HG02973 (cell line): ENCODE data around the gene CIAO2B.

Experiments used
- ATAC-seq: cut with Tn5 transposase; IDR thresholded peaks from one replicate; pipeline ENCODE4 v1.9.1; 2021; ENCODE audit warnings: moderate library complexity; ENCODE audit not compliant: unreplicated experiment

Gene CIAO2B

DNA sequence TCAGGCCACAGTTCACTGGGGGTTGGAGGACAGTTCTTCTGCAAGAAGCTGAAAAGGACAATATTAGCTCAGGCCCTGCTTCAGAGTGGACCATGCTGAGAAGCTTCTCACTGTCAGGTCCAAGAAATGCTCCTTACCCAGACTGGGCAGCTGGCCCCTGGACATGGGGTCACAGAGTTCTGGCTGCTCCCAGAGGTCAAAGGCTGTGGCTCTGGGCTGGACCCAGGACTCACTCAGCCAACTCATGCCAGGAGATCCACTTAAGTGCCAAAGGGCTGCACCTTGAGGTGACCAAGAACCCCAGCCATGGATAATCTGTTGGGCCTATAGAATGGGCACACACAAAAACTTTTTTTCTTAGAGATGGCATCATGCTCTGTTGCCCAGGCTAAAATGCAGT lies 5.2 kb upstream of the CIAO2B start:
- ATAC-seq: no peak

DNA sequence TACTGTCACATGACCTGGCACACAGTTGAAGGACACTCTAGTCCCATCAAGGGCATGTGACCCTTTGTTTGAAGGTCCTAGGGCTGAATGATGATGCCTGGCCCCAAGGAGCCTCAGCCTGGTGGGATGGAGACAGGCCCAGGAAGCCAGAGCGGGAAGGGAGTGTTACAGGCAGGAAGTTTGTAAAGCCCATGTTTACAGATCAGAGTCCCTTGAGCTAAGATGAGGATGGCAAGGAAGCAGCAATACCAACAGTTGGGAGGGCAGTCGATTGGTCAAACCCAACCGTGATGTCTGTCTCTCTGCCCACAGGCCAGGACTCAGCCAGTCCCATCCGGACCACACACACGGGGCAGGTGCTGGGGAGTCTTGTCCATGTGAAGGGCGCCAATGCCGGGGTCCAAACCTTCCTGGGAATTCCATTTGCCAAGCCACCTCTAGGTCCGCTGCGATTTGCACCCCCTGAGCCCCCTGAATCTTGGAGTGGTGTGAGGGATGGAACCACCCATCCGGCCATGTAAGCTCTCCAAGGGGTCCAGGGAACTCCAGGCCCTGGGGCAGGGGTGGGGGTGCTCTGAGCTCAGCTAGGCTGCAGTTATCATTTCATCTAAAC lies 3.6 kb upstream of the CIAO2B start:
- ATAC-seq: no peak

DNA sequence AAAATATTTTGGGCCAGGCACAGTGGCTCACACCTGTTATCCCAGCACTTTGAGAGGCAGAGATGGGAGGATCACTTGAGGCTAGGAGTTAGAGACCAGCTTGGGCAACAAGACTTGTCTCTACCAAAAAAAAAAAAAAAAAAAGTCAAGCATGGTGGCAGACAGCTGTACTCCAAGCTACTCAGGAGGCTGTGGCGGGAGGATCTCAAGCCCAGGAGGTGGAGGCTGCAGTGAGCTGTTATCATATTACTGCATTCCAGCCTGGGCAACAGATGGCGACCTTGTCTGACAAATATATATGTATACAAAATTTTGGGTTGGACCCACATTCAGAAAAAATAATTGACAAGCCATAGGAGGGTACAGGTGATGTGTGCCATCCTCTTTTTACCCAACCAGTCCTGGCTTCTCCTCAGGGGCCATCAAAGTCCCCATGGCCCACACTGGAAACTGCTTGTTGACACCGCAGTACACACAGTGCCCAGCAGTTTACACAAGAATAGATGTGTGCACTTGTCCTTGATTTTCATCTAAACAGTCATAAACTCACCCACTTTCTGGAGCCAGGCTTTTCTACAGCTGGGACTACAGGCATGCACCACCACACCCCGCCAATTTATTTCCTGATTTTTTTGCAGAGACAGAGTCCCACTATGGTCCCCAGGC lies 2.8 kb upstream of the CIAO2B start:
- ATAC-seq: no peak

DNA sequence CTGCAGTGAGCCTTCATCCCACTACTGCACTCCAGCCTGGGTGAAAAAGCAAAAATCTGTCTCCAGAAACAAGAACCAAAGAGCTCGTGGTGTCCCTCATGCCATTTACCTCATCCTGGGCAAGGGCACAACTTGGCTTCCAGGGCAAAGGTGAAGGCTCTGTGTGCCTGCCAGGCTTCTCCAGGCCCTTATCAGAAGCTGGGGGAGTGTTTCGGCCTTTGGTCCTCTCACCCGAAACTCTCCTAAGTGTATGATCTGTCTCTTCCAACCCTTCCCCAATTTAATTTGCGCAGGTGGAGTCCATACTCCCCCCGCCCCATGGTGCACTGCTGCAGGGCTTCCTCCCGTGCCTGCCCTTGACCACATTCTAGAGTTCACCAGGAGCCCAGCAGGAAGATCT lies 2.3 kb upstream of the CIAO2B start:
- ATAC-seq: no peak

DNA sequence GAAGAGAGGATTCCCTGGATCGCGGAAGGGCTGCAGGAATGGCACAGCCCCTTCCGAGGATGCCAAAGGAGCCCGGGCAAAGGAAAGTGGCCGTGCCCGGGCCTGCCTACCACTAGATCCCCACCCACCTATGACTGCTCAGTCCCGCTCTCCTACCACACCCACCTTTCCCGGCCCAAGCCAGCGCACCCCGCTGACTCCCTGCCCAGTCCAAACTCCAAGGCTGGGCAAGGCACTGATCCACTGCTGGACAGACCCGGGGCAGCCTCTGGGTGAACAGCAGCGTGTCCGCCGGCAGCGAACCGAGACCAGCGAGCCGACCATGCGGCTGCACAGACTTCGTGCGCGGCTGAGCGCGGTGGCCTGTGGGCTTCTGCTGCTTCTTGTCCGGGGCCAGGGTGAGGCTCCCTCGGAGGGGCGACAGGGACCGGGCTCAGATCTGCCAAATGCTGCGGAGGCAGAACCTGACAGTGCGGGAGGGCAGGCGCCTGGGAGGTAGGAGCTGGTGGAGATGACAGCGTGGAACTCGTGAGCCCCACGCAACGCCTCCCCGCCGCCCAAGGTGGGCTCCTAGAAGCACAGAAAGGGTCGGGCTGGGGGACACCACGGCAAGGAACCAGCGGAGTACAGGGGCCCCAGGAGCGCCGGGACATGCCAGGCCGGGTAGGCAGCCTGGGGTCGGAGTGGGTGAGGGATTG lies 1.3 kb upstream of the CIAO2B start, which contains the start of gene CES2:
Gene CES2 (plus strand): TSS at position 203 of the 698 bp plus-strand sequence. CDS start 120 bp downstream, at position 323.
- no peak for ATAC-seq

DNA sequence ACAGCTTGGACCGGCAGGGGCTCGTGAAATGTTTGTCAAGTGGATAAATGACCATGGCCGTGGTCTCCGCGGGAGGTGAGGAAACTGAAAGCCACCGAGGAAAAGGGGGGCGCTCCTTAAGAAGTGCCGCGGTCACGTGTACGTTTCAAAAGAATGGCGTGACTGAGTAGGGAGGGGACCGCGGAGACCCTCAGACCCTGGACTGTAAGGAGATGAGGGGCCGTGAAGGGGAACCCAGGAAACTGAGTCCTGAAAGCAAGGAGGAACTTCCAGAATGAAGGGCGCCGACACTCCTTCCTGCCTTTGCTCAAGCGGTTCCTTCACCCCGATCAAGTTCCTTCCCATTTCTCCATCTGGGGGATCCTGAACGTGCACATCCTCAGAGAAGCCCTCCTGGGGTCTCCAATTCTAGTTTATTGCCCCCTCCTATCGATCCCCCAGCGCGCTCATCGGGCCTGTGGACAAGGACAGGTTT lies 674 bp upstream of the CIAO2B start:
- peak; percentile 4 for ATAC-seq

DNA sequence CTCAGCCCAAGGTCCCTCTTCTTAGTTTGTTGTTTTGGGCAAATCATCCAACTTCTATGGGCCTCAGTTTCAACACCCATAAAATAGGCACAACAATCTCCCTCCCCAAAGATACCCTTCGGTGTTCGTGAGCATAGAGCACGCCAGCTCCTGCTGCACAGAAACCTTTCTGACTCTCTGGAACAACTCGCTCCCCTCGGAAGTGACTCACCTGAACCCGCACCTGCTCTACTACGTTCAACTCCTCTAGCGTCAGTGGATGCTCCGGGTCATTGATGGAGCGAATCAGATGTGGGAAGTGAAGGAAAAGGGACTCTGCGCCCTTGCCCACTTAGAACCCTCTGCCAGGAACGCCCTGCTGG lies 445 bp downstream of the CIAO2B start:
- peak; percentile 8 for ATAC-seq

DNA sequence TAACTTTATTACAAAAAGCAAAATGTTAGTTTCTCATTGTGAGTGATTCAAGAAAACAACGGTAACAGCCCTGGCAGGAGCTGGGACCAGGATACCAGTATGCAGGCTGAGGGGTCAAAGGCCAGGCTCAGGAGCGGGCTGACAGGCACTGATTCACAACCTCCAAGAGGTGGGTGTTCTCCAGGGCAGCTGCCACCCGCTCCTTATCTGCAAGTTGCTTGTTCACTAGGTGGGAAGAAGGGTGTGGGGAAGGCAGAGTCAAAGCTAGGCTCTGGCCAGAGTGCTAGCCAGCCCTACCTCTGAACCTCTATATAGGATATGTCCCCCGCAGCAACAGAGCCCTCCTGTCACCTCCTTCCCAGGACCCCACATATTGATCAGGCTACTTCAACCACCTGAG lies 2.1 kb downstream of the CIAO2B start:
- no peak for ATAC-seq

DNA sequence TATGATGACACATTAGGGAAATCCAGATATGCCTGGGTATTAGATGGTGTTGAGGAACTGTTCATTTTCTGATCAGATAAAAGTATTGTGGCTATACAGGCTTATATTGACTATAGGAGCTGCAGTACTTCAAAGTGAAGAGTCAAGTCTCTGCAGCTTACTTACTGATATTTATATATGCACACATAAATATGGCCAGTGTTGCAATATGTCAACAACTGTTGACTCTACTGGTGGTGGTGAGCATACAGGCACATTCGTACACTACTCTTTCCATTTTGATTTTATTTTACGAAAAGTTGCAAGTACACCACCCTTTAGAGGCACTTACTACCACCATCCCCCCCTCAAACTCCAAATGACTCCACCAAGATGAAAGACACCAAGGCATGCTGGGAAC lies 2.5 kb downstream of the CIAO2B start:
- no peak for ATAC-seq

DNA sequence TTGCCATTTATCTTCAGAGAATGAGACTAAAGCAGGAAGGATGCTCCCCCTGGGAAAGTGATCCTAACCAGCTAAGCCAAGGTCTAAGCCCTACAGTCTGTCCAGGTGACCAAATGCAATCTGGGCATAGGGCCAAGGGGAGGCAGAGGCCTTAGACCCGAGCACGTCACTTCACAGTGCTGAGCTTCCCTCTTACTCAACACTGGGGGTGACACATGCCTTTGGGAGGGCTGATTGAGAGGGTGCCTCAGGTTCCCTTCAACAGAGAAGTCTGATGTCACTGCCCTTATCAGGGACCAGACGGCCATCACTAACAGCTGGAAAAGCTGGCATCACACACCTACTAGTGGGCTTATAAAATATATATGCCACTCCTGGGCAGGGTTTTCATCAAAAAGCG lies 4.0 kb downstream of the CIAO2B start:
- no peak for ATAC-seq

DNA sequence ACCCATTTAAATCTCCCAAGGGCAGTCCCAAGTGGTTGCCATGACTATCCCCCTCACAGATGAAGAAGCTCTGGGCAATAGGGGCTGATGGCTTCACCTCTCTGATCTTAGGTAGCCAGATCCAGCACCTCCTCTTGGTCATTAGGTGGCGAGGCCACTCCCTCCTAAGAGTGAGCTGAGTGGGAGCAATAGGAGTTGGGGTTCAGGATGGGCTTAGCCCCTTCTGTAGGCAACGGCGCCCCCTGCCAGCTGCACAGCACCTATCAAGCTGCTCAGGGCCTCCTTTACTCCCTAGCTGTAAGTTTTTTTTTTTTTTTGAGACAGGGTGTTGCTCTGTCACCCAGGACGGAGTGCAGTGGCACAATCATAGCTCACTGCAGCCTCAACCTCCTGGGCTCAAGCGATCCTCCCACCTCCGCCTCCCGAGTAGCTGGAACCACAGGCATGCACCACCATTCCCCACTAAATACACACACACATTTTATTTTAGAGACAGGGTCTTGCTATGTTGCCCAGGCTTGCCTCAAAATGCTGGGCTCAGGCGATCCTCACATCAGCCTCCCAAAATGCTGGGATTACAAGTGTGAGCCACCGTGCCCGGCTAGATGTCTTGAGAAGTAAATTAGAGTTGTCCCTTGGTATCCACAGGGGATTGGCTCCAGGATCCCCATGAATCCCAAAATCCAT lies 5.4 kb downstream of the CIAO2B start:
- no peak for ATAC-seq

DNA sequence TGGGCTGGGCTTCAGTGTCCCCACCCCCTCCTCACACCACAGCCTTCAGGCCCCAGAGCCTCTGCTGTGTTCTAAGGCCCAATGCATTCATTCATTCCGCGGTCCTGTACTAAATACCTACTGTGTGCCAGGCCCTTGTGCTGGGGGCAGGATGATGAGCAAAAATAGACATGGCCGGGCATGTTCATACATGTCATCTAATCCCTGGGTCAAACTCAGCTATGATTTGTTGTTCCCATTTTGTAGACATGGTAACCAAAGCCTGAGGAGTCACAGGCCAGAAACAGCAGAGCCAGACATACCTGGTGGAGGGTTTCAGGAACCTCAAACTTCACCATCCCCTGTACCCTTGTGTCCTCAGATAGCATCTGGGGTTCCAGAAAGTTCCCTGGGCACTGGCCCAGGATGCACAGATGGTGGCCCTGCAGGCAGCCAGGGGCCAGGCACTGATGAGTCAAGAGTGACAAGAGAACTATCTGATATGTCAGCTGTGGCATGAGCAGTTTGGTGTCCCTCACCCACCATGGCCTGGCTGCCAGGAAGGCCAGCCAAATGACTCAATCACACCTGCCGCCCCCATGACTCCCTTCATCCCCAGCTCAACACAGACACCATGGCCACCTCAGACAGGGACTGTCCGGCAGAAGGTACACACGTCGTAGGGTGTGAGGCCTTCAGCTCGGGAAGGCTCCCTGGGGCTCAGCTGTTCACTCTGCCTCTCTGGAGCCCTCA lies 6.1 kb downstream of the CIAO2B start:
- no peak for ATAC-seq

DNA sequence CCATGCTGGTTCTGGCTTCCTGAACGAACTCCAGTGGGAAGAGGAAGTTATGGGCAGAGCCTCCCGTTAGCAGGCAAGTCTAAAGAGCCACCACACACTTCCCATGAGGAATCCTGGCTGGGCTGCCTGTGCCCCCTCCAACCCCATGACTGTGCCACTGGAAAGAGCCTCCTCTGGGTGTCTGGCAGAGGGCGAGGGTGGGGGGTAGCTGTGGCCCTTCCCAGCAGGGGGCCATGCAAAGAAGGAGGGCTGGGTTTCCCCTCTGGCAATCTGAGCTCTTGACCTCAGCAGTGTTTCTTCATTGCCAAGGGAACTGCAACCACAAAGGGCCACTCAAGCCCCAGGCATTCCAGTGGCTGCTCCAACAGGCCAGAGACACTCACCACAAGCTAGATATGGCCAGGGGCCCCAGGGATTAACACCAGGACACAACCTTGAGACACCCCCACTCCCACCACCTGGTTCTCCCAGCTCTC lies 7.2 kb downstream of the CIAO2B start:
- ATAC-seq: no peak

DNA sequence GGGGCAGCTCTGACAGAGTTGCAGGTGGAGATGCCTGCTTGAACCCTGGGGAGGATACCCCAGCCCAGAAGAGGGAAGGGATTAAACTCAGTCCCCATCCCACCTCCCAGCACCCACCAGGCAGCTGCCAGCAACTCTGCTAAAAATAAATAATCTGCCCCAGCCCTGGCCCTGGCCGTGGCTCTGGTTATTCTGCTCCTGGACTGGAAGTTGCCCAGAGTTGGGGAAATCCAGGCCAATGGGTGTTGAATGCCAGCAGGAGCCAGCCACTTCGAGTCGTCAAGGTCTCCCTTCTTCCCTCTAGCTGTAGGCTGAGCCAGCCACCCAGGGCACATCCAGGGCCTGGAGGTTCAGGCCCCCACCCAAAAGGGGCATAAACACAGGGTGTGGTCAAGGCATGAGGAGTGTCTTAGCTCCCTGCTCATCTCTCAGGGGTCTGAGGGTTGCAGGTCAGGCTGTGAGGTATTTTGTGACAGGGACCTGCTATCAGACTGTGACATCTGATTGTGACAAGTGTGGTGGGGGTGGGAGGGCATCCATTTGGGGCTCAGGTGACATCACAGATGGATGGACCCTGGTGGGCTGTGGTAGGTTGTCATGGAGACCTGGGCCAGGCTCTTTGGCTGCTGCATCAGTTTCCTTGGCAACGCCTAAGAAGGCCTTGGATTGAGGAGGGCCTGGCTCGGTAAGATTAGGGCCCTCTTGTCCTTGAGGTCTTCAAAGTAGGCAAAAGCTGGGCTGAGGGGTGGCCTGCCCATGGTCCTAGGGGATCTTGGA lies 7.8 kb downstream of the CIAO2B start:
- no peak for ATAC-seq

DNA sequence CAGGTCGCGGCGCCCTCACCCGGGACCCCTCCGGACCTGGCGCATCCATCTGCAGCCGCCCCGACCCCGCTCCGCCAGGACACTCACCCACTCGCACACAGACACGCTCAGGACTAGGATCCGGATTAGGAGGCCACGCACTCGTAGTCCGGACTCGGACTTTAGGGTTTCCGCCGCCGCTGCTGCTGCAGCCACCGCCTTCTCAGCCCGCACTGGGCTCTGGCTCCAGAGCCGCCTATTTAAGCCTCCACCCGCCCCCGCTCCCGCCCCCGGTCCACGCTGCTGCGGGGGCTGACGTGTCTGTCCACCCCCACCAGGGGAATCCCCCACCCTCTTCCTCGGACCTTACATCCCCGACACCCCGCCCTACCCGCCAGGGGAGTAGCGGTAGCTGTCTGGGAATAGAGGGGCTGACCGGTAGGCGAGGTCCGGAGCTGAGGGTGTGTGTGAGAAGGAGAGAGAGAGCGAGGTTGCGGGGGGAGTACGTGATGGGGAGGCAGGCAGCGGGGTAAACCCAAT lies 8.8 kb downstream of the CIAO2B start, which contains the start of gene RRAD:
Gene RRAD (minus strand): TSS at position 214 of the 519 bp plus-strand sequence. CDS start 356 bp downstream, outside the sequence.
- no peak for ATAC-seq

DNA sequence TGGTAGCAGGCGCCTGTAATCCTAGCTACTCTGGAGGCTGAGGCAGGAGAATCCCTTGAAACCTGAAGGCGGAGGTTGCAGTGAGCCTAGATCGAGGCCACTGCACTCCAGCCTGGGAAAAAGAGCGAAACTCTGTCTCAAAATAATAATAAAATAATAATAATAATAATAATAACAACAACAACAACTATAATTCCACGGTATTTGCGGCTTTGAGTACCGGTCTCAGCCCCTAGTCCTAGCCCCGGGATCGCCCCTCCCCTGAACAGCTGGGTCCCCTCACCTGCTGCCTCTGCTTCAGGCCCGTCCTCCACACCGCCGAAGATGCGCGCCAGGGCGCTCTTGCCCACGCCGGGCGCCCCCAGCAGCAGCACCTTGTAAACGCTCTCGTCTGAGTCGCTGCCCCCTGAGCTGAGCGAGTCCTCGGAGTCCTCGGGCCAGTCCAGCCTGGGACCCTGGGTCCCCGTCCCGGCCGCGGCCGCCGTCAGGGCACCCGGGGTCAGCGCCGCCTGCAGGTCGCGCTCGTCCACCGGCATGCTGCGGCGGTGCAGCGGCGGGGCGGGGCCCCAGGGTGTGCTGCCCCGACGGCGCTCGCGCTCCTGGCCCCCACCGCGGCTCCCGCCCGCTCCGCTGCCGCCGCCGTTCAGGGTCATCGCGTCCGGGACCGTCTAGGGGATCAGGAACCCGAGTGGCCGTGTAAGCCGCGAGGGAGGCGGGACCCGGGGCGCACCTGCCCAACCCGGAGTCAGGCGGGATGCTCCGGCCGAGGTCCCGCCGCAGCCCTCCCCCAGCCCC lies 9.5 kb downstream of the CIAO2B start:
- ATAC-seq: no peak

DNA sequence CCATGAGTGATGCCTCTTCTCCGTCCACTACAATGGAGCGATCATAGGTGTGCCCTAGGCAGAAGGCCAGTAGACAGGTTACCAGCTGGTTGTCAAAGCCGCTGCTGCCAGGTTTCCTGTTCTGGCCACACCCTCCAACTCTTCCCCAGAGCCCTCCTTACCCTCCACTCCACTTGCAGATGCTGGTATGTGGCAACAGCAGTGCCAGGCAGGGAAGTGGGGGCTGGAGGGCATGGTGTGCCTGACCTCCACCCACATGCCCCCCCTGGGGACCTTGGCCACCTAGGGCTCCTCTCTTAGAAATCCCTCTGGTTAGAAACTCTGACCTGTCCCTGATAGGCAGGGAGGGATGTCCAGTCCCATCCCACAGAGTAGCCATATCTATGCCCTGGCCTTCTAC lies 10.3 kb downstream of the CIAO2B start:
- no peak for ATAC-seq

DNA sequence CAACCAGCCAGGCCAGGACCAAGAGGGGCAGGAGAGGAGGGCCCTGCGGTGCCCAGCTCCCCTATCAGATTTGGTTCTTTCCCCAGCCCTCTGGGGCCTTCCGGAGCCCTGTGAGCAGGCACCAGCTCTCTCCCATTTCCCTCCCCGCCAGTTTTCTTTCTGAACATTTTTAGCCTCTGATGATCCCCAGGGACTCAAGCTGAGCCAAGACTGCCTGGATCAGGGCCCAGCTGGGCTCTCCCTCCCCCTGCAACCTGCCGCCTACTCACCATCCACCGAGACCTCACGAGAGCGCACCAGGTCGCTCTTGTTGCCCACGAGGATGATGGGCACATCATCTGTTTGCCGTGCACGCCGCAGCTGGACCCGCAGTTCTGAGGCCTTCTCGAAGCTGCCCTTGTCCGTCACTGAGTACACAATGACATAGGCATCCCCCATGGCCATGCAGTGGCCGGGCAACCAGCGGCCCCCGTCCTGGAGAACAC lies 10.9 kb downstream of the CIAO2B start:
- no peak for ATAC-seq
